Urinary bladder (tissue), 4 donors: ENCODE measurements around the gene COL6A2. TPM values are rescaled to one million over a fixed set of nuclear protein-coding genes. Genes with fewer than 3 reads are reported as not detected.
"Not testable (repeated sequence)": the region's sequence is repeated elsewhere in the genome, so short reads cannot be mapped to it uniquely, and the experiment has no call there.

Experiments
- DNase-seq: peaks from one replicate; pipeline ENCODE4 v3.0.0-alpha.2; 2015; ENCODE audit errors: extremely low spot score
- H3K27ac ChIP-seq: one replicate; pipeline ENCODE4 v1.5.1; 2013; ENCODE audit warnings: low read depth, mild to moderate bottlenecking, moderate library complexity
- H3K36me3 ChIP-seq: one replicate; pipeline ENCODE4 v1.6.1; 2013; ENCODE audit warnings: mild to moderate bottlenecking, moderate library complexity; ENCODE audit not compliant: insufficient read depth
- H3K4me1 ChIP-seq: one replicate; pipeline ENCODE4 v1.6.1; 2013; ENCODE audit warnings: mild to moderate bottlenecking, moderate library complexity; ENCODE audit not compliant: insufficient read depth
- H3K4me3 ChIP-seq: one replicate; pipeline ENCODE4 v1.5.1; 2013; ENCODE audit warnings: low read depth, low read length
- WGBS: extraction: QIAGEN DNeasy Blood & Tissue Kit; methylation state at CpG from one replicate; pipeline ENCODE4 v1.1.7; 2013; 5-methylcytosine and 5-hydroxymethylcytosine counted together
- polyA plus RNA-seq: library from polyadenylated mRNA; stranded (reverse); fragments of 200-250 nt; gene quantifications from one replicate; pipeline ENCODE4 v1.2.3, GENCODE V29; 2013
- total RNA-seq: library from RNA; depleted of rRNA; stranded (reverse); fragments of >200 nt; gene quantifications from one replicate; pipeline ENCODE4 v1.2.3, GENCODE V29; 2014
- donor health status: healthy with polysubstance abuse.
- donor health status: healthy.

COL6A2 gene
- total and polyA plus RNA-seq, 2 donors, result 1,109 to 1,471 TPM

- Histone ChIP-seq H3K27ac (no peak overlapping the region), H3K4me1 (no peaks in the 10 kb centered on the region), H3K36me3 (no peaks in the 10 kb centered on the region), H3K4me3 (no peak overlapping the region)
- no peak for DNase-seq
- WGBS, result 41% methylated on average over 4 of the region's 4 CpGs
Measured at GRCh38 chr21:46144464-46145070, 46.7 kb downstream of the COL6A2 start.

GRCh38 chr21:46145159-46145839 lies 47.4 kb downstream of the COL6A2 start:
- Histone ChIP-seq H3K27ac (no peak overlapping the region), H3K4me1 (no peaks in the 10 kb centered on the region), H3K4me3 (no peak overlapping the region), H3K36me3 (no peaks in the 10 kb centered on the region)
- no peak for DNase-seq
- WGBS, result 95% methylated on average over 45 of the region's 51 CpGs

DNA sequence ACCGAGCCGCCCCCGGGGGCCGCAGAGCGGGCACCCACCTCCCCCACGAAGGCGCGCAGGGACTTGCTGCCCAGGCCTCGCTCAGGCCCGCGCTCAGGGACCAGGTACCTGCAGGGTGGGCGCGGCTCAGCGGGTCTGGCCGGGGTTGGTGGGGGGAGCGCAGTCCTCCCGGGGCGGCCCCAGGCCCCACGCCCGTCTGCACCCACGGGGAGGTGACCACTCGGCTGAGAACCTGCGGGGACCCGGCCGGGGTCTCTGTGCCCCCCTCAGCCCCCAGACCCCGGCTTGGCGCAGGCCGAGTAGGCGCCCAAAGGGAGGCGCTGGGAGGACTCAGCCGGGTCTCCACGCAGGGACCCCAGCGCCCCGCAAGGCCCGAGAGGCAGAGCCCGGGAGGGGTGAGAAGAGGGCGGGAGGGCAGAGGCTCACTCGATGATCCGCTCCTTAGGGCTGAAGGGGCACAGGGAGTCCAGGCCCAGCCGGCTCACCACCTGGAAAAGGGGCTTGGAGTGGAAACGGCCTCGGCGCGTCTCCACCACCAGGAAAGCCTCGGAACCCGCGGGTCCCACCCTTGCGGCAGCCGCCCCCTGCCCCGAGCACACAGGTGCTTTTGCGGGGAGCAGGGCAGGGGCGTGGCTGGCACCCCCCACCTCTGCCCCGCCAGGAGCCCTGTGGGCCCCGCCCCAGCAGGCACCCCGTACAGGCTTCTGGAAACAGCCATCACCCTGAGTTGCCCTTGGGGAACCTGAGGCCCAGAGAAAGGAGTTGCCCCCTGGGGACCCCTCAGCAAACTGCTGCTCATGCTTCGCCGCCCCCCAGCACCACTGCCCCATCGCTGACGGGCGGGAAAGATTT lies 48.2 kb downstream of the COL6A2 start:
- no peaks in the 10 kb centered on the region for H3K4me1 ChIP-seq
- H3K4me3 ChIP-seq, result no peak overlapping the region
- H3K36me3 ChIP-seq, result no peaks in the 10 kb centered on the region
- WGBS, result 89% methylated on average over 55 of the region's 60 CpGs
- DNase-seq, result no peak
- no peak overlapping the region for H3K27ac ChIP-seq

GRCh38 chr21:46146856-46147255 lies 48.9 kb downstream of the COL6A2 start:
- DNase-seq, result no peak
- WGBS, result 81% methylated on average over 14 of the region's 14 CpGs
- Histone ChIP-seq H3K36me3 (no peaks in the 10 kb centered on the region), H3K4me3 (no peak overlapping the region), H3K4me1 (no peaks in the 10 kb centered on the region), H3K27ac (no peak overlapping the region)

GRCh38 chr21:46147429-46147828 lies 49.5 kb downstream of the COL6A2 start:
- not testable (repeated sequence) for DNase-seq, H3K4me3 ChIP-seq, H3K36me3 ChIP-seq, H3K27ac ChIP-seq, H3K4me1 ChIP-seq
- 80% methylated on average over 12 of the region's 12 CpGs for WGBS

- DNase-seq, result no peak
- no peaks in the 10 kb centered on the region for H3K4me1 ChIP-seq
- WGBS, result 92% methylated on average over 11 of the region's 11 CpGs
Measured at GRCh38 chr21:46148106-46148505, 50.2 kb downstream of the COL6A2 start.

DNA sequence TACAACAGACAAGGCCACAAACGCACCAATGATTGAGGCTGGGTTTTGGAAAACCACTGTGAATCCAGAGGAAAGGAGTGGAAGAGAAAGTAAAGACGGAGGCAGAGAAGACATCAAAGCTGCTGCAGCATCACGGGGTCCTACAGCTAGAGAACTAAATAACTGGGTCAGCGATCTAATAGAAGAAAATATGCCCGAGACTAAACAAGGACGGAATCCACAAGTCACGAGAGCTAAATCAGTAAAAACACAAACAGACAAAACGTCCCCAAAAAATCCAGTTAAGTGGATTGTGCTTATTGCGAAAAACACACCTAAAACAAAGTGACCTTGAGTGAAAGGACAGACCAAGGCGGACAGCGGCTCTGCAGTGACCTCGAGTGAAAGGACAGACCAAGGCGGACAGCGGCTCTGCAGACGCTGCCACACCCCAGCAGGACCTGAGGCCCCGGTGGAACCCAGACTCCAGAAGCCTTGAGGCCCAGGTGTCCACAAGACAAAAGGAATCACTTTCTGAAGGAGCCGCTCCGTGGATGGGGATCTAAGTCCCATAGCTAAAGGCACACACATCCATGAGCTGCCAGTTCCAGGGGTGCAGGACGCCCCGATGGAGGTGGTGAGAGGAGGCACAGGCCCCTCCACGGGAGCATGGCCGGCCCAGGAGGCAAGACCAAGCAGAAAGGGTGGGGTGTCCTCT lies 51.4 kb downstream of the COL6A2 start:
- no peak overlapping the region for H3K4me3 ChIP-seq
- H3K36me3 ChIP-seq, result no peaks in the 10 kb centered on the region
- H3K27ac ChIP-seq, result no peak overlapping the region
- no peak for DNase-seq
- H3K4me1 ChIP-seq, result no peaks in the 10 kb centered on the region
- WGBS, result 88% methylated on average over 22 of the region's 22 CpGs

More at GRCh38 chr21:46148106-46148505, 50.2 kb downstream of the COL6A2 start:
- no peak overlapping the region for H3K27ac ChIP-seq
- no peaks in the 10 kb centered on the region for H3K36me3 ChIP-seq
- no peak overlapping the region for H3K4me3 ChIP-seq

GRCh38 chr21:46150073-46150472 lies 52.2 kb downstream of the COL6A2 start:
- no peak overlapping the region for H3K27ac ChIP-seq
- no peak overlapping the region for H3K4me3 ChIP-seq
- no peaks in the 10 kb centered on the region for H3K36me3 ChIP-seq
- WGBS, result 80% methylated on average over 19 of the region's 19 CpGs
- DNase-seq, result no peak
- H3K4me1 ChIP-seq, result no peaks in the 10 kb centered on the region

DNA sequence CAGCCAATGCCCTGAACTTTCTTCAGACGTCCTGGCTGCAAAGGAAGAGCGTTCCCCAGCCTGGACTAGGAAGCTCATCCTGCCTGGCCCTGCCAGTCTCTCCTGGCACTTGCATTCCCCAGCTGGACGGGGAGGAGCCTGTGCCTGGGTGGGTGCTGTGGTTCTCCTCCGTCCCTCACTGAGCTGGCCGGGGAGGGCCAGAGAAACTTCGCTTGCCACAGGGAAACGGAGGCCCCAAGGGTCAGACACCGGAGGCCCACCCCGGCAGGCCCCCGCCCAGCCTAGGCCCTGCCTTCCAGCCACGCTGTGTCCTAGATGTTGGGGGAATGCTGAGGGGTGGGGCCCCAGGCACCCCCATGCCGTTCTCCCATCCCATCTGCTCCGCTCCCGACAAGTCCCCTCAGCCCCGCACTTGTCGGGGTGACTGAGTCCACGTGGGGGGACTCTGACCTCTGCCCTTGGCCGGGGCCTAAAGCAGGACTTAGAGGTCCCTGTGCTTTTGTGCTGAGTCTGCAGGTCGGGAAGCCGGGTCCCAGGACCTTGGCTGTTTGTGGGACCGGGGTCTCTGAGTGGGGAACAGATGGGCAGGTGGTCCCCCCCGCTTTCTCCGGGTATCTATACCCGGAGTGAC lies 52.7 kb downstream of the COL6A2 start:
- H3K36me3 ChIP-seq, result no peaks in the 10 kb centered on the region
- H3K4me1 ChIP-seq, result no peaks in the 10 kb centered on the region
- H3K4me3 ChIP-seq, result no peak overlapping the region
- no peak for DNase-seq
- WGBS, result 86% methylated on average over 24 of the region's 24 CpGs
- H3K27ac ChIP-seq, result no peak overlapping the region

DNA sequence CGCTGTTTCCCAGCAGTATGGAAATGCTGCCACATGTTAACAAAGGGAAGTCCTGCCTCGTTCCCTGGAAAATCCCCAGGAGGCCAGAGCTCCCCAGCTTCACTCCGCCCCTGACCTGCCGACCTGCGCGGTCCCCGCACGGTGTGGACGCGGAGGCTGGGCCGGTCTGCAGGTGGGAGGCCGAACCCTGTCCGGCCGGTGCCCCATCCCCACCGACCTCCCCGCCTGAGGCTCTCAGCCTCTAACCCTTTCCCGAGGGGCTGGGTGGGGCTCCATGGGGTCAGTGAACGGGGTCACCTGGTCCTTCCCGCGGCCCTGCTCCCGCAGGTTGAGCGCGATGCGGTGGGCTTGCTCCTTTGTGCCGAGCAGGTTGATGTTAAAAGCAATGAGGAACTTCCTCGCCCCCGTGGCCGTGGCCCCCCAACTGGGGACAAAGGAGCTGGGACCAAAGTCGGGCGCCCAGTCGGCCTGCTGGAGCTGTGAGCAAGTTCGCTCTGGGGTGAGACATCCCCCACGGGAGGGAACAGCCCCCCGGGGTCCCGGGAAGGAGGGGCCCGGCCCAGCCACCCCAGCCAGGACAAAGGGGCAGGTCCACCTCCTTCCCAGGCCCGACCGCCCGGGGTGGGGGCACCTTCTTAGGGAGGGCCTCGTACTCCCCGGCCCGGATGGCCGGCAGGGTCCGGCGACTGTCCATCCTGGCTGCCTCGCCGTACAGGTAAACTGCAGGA lies 53.5 kb downstream of the COL6A2 start:
- Histone ChIP-seq H3K4me1 (no peaks in the 10 kb centered on the region), H3K4me3 (no peak overlapping the region), H3K36me3 (no peaks in the 10 kb centered on the region), H3K27ac (no peak overlapping the region)
- WGBS, result 88% methylated on average over 47 of the region's 47 CpGs
- DNase-seq, result no peak

GRCh38 chr21:46151989-46152926 lies 54.3 kb downstream of the COL6A2 start:
- no peaks in the 10 kb centered on the region for H3K36me3 ChIP-seq
- no peak overlapping the region for H3K27ac ChIP-seq
- no peak overlapping the region for H3K4me3 ChIP-seq
- H3K4me1 ChIP-seq, result no peaks in the 10 kb centered on the region
- WGBS, result 86% methylated on average over 45 of the region's 45 CpGs
- DNase-seq, result no peak

DNA sequence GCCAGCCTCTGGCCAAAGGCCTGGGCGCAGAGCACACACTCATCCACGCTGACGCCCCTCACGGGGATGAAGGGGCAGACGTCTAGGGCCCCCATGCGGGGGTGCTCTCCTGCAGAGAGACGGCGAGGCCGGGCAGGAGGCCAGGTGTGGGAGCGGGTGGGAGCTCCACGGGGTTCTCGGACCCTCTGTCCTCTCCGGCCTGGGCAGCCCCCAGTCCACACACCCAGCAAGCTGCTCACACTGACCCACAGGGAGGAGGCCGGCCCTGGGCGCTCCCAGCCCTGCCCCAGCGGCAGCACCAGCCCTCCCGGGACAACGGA lies 55.0 kb downstream of the COL6A2 start:
- no peak overlapping the region for H3K4me3 ChIP-seq
- WGBS, result 26% methylated on average over 18 of the region's 18 CpGs
- H3K36me3 ChIP-seq, result no peaks in the 10 kb centered on the region
- no peaks in the 10 kb centered on the region for H3K4me1 ChIP-seq
- DNase-seq, result no peak
- H3K27ac ChIP-seq, result no peak overlapping the region
